ENCODE measurements around the gene SYNPO2. TPM values are rescaled to one million over a fixed set of nuclear protein-coding genes. Genes with fewer than 3 reads are reported as not detected.
A peak's percentile ranks its signal among the peaks of the same experiment; 100 is the strongest.

Gene SYNPO2
- total and polyA plus RNA-seq, 2 of the 13 experiments (the other 11 are each of a cell fraction or from before 2014, with no cell fraction given) = not detected

DNA sequence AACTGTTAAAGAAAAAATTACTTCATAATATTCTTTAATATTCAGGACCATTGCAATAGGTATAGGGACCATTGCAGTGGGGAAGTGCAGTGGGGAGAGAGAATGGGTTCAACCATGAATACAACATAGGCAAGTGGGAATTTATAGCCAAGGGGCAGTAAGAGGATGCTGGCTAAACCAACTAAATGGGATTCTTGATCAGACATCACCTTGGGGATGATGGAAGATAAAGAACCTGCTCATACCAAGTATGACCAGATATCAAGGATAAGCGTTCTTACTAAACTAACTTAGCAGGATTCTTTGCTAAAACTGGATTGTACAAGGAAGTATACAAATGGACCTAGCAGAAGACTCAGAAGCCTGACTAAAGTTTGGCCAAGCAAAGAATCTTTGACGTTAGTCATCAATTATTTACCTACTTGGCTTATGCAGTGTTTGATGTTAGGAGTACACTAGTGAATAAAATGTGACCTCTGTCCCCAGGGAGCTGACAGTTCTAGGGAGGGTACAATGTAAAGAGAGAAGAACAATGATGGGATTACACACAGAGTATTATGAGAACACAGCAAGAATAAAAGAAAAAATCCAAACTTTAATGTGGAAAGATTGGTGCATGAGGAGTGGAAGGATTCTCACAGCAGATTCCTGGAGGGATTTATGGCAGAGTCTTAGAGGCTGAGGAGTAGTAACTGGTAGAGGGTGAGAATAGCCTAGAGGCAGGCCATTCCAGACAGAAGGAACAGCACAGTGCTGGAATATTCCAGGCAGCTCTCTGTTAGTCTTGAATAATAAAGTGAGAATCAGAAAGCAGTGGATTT lies 192.3 kb downstream of the SYNPO2 start (continued):
- TF ChIP-seq, protein P1, sequence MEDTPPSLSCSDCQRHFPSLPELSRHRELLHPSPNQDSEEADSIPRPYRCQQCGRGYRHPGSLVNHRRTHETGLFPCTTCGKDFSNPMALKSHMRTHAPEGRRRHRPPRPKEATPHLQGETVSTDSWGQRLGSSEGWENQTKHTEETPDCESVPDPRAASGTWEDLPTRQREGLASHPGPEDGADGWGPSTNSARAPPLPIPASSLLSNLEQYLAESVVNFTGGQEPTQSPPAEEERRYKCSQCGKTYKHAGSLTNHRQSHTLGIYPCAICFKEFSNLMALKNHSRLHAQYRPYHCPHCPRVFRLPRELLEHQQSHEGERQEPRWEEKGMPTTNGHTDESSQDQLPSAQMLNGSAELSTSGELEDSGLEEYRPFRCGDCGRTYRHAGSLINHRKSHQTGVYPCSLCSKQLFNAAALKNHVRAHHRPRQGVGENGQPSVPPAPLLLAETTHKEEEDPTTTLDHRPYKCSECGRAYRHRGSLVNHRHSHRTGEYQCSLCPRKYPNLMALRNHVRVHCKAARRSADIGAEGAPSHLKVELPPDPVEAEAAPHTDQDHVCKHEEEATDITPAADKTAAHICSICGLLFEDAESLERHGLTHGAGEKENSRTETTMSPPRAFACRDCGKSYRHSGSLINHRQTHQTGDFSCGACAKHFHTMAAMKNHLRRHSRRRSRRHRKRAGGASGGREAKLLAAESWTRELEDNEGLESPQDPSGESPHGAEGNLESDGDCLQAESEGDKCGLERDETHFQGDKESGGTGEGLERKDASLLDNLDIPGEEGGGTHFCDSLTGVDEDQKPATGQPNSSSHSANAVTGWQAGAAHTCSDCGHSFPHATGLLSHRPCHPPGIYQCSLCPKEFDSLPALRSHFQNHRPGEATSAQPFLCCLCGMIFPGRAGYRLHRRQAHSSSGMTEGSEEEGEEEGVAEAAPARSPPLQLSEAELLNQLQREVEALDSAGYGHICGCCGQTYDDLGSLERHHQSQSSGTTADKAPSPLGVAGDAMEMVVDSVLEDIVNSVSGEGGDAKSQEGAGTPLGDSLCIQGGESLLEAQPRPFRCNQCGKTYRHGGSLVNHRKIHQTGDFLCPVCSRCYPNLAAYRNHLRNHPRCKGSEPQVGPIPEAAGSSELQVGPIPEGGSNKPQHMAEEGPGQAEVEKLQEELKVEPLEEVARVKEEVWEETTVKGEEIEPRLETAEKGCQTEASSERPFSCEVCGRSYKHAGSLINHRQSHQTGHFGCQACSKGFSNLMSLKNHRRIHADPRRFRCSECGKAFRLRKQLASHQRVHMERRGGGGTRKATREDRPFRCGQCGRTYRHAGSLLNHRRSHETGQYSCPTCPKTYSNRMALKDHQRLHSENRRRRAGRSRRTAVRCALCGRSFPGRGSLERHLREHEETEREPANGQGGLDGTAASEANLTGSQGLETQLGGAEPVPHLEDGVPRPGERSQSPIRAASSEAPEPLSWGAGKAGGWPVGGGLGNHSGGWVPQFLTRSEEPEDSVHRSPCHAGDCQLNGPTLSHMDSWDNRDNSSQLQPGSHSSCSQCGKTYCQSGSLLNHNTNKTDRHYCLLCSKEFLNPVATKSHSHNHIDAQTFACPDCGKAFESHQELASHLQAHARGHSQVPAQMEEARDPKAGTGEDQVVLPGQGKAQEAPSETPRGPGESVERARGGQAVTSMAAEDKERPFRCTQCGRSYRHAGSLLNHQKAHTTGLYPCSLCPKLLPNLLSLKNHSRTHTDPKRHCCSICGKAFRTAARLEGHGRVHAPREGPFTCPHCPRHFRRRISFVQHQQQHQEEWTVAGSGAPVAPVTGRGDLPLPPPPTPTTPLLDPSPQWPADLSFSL (CRISPR knock-in tag; IDR thresholded peaks at IDR 0.05) = no peak
- no peak for TF ChIP-seq ZNF720 (CRISPR knock-in tag; IDR thresholded peaks at IDR 0.05)
- TF ChIP-seq CENPX (CRISPR knock-in tag; IDR thresholded peaks at IDR 0.05) = no peak
- TF ChIP-seq SALL1 (CRISPR knock-in tag; IDR thresholded peaks at IDR 0.05) = peak; percentile 37; the same call in 1 of the 2 replicates
- 0 out of 2 replicates have a peak, but pooled peaks have one; percentile 49 for TF ChIP-seq ZBTB20 (CRISPR knock-in tag; IDR thresholded peaks at IDR 0.05; ENCODE audit: borderline replicate concordance, low read depth)
- no peak for TF ChIP-seq MED13 (CRISPR knock-in tag; IDR thresholded peaks at IDR 0.05)
- no peak for TF ChIP-seq AHR (CRISPR knock-in tag; IDR thresholded peaks at IDR 0.05)
- TF ChIP-seq, protein P2, sequence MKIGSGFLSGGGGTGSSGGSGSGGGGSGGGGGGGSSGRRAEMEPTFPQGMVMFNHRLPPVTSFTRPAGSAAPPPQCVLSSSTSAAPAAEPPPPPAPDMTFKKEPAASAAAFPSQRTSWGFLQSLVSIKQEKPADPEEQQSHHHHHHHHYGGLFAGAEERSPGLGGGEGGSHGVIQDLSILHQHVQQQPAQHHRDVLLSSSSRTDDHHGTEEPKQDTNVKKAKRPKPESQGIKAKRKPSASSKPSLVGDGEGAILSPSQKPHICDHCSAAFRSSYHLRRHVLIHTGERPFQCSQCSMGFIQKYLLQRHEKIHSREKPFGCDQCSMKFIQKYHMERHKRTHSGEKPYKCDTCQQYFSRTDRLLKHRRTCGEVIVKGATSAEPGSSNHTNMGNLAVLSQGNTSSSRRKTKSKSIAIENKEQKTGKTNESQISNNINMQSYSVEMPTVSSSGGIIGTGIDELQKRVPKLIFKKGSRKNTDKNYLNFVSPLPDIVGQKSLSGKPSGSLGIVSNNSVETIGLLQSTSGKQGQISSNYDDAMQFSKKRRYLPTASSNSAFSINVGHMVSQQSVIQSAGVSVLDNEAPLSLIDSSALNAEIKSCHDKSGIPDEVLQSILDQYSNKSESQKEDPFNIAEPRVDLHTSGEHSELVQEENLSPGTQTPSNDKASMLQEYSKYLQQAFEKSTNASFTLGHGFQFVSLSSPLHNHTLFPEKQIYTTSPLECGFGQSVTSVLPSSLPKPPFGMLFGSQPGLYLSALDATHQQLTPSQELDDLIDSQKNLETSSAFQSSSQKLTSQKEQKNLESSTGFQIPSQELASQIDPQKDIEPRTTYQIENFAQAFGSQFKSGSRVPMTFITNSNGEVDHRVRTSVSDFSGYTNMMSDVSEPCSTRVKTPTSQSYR (CRISPR knock-in tag; IDR thresholded peaks at IDR 0.05; ENCODE audit: borderline replicate concordance) = no peak
- TF ChIP-seq MEIS2 (CRISPR knock-in tag; IDR thresholded peaks at IDR 0.05) = peak; percentile 57; the same call in 1 of the 2 replicates
- TF ChIP-seq, protein P3, sequence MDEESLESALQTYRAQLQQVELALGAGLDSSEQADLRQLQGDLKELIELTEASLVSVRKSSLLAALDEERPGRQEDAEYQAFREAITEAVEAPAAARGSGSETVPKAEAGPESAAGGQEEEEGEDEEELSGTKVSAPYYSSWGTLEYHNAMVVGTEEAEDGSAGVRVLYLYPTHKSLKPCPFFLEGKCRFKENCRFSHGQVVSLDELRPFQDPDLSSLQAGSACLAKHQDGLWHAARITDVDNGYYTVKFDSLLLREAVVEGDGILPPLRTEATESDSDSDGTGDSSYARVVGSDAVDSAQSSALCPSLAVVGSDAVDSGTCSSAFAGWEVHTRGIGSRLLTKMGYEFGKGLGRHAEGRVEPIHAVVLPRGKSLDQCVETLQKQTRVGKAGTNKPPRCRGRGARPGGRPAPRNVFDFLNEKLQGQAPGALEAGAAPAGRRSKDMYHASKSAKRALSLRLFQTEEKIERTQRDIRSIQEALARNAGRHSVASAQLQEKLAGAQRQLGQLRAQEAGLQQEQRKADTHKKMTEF (CRISPR knock-in tag; IDR thresholded peaks at IDR 0.05) = peak; percentile 68; the same call in 1 of the 2 replicates
- TF ChIP-seq, protein P4, sequence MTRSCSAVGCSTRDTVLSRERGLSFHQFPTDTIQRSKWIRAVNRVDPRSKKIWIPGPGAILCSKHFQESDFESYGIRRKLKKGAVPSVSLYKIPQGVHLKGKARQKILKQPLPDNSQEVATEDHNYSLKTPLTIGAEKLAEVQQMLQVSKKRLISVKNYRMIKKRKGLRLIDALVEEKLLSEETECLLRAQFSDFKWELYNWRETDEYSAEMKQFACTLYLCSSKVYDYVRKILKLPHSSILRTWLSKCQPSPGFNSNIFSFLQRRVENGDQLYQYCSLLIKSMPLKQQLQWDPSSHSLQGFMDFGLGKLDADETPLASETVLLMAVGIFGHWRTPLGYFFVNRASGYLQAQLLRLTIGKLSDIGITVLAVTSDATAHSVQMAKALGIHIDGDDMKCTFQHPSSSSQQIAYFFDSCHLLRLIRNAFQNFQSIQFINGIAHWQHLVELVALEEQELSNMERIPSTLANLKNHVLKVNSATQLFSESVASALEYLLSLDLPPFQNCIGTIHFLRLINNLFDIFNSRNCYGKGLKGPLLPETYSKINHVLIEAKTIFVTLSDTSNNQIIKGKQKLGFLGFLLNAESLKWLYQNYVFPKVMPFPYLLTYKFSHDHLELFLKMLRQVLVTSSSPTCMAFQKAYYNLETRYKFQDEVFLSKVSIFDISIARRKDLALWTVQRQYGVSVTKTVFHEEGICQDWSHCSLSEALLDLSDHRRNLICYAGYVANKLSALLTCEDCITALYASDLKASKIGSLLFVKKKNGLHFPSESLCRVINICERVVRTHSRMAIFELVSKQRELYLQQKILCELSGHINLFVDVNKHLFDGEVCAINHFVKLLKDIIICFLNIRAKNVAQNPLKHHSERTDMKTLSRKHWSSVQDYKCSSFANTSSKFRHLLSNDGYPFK (CRISPR knock-in tag; IDR thresholded peaks at IDR 0.05; ENCODE audit: borderline replicate concordance) = no peak
- TF ChIP-seq ZFX (CRISPR knock-in tag; IDR thresholded peaks at IDR 0.05; ENCODE audit: low read depth) = no peak
- TF ChIP-seq, protein P5, sequence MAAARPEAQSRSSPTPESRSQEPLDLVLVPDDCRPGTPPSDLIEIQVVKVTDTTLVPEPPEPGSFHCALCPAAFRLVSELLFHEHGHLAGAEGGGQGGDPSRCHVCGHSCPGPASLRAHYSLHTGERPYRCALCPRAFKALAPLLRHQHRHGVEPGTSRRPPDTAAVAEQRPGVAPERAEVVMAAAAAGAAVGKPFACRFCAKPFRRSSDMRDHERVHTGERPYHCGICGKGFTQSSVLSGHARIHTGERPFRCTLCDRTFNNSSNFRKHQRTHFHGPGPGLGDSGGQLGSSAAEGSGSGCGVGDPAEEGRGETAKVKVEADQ (CRISPR knock-in tag; IDR thresholded peaks at IDR 0.05; ENCODE audit: borderline replicate concordance) = no peak

Data from HepG2 (cell line).